ENCODE results near the gene LRRC8A.
"Not testable (repeated sequence)": the region's sequence is repeated elsewhere in the genome, so short reads cannot be mapped to it uniquely, and the experiment has no call there.

The LRRC8A gene

GRCh38 chr9:128881884-128882676, at the start of gene LRRC8A, which contains the start of gene KYAT1:
LRRC8A (plus strand) TSS chr9:128882133; CDS start chr9:128907165, 25,032 bp downstream.
KYAT1 (minus strand) TSS chr9:128881950; CDS start chr9:128845405, 36,545 bp downstream.
- DNase-seq: peak; percentile 99 to 100

DNA sequence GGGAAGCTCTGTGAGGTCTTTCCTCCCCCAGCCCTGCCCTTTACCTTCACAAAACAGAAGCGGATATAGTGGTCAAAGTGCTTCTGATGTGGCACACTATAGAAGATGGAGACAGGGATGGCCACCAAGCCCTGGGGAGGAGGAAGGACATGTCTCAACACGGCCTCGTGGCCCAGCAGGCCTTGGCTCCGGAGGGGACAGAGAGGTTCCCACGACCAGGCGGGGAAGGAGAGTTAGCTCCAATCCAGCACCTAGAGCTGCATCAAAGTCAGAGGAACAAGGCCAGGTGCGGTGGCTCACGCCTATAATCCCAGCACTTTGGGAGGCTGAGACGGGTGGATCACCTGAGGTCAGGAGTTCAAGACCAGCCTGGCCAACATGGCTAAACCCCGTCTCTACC, 48.2 kb upstream of the LRRC8A start:
- no peak for DNase-seq

GRCh38 chr9:128835246-128836210, 46.4 kb upstream of the LRRC8A start:
- no peak for DNase-seq

DNA sequence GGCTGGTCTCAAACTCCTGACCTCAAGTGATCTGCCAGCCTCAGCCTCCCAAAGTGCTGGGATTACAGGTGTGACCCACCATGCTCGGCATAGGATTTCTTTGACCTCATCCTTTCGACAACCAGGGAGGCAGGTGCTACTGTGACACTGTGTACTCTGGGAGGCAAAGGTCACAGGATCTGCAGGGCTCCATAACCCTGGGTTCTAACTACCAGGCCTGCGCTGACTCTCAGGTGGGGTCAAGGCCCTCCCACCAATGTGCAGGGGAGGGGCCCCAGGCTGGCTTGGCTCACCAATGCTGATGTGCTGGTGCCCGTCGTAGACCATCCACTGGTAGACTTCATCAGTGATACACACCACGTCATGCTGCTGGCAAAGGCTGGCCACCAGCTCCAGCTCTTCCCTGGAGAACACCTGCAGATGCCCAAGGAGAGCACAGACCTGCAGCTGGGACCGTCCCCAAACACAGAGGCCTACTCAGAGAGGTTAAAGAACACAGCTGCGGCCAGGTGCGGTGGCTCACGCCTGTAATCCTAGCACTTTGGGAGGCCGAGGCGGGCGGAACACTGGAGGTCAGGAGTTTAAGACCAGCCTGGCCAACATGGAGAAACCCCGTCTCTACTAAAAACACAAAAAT, 45.3 kb upstream of the LRRC8A start:
- DNase-seq: no peak

GRCh38 chr9:128838338-128838737, 43.6 kb upstream of the LRRC8A start:
- DNase-seq: no peak

DNA sequence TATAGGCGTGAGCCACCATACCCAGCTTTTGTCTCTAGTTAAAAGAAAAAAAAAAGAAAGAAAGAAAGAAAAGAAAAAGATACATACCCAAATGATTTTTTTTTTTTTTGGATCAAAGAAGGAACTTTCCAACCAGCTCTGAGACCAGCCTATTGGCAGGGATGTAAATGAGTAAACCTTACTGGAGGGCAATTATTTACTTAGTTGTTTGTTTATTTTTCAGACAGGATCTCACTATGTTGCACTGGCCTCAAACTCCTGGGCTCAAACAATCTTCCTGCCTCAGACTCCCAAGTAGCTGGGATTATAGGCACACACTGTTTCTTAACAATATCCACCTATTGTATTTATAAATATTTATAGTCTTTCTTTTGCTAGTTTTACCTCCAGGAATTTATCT, 41.4 kb upstream of the LRRC8A start:
- no peak for DNase-seq

- DNase-seq: no peak
Observed at GRCh38 chr9:128841694-128842492, 40.0 kb upstream of the LRRC8A start.

DNA sequence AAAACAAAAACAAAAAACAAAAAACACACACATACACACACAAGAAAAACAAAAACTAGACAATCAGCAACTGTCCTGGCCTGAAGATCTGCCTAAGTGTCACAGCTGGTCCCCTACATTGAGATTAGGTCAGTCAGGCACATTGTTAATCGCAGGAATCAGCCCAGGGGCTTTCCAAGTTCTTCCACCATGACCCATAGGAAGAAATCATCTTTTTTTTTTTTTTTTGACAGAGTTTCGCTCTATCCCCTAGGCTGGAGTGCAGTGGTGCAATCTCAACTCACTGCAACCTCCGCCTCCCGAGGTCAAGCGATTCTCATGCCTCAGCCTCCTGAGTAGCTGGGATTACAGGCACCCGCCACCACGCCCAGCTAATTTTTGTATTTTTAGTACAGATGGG, 38.8 kb upstream of the LRRC8A start:
- not testable (repeated sequence) for DNase-seq

- DNase-seq: no peak
Observed at GRCh38 chr9:128845186-128845931, 36.6 kb upstream of the LRRC8A start.

GRCh38 chr9:128846680-128847030, 35.3 kb upstream of the LRRC8A start:
- no peak for DNase-seq

- DNase-seq: no peak
Observed at GRCh38 chr9:128847803-128848202, 34.1 kb upstream of the LRRC8A start.

DNA sequence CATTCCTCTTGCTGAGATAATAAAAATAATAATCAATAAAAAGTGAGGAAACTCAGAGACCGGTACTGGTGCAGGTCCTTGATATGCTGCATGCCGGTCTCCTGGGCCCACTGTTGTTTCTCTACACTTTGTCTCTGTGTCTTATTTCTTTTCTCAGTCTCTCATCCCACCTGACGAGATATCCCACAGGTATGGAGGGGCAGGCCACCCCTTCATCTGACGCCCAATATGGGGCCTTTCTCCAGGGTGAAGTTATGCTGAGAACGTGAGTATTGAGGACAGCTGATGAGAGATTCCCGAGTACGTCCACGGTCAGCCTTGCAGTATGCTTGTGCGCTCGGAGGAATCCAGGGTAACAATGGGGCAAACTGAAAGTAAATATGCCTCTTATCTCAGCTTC, 30.9 kb upstream of the LRRC8A start:
- not testable (repeated sequence) for DNase-seq

GRCh38 chr9:128851779-128852600, 29.9 kb upstream of the LRRC8A start:
- DNase-seq: not testable (repeated sequence)

GRCh38 chr9:128852646-128853045, 29.3 kb upstream of the LRRC8A start:
- not testable (repeated sequence) for DNase-seq

- not testable (repeated sequence) for DNase-seq
Observed at GRCh38 chr9:128854454-128854853, 27.5 kb upstream of the LRRC8A start.

DNA sequence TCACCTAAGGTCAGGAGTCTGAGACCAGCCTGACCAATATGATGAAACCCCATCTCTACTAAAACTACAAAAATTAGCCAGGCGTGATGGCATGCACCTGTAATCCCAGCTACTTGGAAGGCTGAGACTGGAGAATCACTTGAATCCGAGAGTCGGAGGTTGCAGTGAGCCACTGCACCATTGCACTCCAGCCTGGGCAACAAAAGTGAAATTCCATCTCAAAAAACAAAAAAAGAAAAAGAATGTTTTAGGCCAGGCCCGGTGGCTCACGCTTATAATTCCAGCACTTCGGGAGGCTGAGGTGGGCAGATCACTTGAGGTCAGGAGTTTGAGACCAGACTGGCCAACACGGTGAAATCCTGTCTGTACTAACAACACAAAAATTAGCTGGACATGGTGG, 23.5 kb upstream of the LRRC8A start:
- not testable (repeated sequence) for DNase-seq

- DNase-seq: no peak
Observed at GRCh38 chr9:128860937-128861336, 21.0 kb upstream of the LRRC8A start.

- no peak for DNase-seq
Observed at GRCh38 chr9:128861501-128861900, 20.4 kb upstream of the LRRC8A start.

- no peak for DNase-seq
Observed at GRCh38 chr9:128862401-128862851, 19.5 kb upstream of the LRRC8A start.

GRCh38 chr9:128863647-128864046, 18.3 kb upstream of the LRRC8A start:
- DNase-seq: peak; percentile 89 to 92
